Measurements from ENCODE around the gene EPB41. TPM values are rescaled to one million over a fixed set of nuclear protein-coding genes. Genes with fewer than 3 reads are reported as not detected.

The EPB41 gene
- total and polyA plus RNA-seq, 9 of the 15 experiments (the other 6 are each of a cell fraction or from before 2014, with no cell fraction given) = 3.7 to 213 (median 141) TPM

GRCh38 chr1:28902738-28903137 lies 11.6 kb upstream of the EPB41 start (continued):
- TF ChIP-seq, protein P1, sequence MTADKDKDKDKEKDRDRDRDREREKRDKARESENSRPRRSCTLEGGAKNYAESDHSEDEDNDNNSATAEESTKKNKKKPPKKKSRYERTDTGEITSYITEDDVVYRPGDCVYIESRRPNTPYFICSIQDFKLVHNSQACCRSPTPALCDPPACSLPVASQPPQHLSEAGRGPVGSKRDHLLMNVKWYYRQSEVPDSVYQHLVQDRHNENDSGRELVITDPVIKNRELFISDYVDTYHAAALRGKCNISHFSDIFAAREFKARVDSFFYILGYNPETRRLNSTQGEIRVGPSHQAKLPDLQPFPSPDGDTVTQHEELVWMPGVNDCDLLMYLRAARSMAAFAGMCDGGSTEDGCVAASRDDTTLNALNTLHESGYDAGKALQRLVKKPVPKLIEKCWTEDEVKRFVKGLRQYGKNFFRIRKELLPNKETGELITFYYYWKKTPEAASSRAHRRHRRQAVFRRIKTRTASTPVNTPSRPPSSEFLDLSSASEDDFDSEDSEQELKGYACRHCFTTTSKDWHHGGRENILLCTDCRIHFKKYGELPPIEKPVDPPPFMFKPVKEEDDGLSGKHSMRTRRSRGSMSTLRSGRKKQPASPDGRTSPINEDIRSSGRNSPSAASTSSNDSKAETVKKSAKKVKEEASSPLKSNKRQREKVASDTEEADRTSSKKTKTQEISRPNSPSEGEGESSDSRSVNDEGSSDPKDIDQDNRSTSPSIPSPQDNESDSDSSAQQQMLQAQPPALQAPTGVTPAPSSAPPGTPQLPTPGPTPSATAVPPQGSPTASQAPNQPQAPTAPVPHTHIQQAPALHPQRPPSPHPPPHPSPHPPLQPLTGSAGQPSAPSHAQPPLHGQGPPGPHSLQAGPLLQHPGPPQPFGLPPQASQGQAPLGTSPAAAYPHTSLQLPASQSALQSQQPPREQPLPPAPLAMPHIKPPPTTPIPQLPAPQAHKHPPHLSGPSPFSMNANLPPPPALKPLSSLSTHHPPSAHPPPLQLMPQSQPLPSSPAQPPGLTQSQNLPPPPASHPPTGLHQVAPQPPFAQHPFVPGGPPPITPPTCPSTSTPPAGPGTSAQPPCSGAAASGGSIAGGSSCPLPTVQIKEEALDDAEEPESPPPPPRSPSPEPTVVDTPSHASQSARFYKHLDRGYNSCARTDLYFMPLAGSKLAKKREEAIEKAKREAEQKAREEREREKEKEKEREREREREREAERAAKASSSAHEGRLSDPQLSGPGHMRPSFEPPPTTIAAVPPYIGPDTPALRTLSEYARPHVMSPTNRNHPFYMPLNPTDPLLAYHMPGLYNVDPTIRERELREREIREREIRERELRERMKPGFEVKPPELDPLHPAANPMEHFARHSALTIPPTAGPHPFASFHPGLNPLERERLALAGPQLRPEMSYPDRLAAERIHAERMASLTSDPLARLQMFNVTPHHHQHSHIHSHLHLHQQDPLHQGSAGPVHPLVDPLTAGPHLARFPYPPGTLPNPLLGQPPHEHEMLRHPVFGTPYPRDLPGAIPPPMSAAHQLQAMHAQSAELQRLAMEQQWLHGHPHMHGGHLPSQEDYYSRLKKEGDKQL (CRISPR knock-in tag; IDR thresholded peaks at IDR 0.05; ENCODE audit: borderline replicate concordance) = no peak
- TF ChIP-seq LEF1 (IDR thresholded peaks at IDR 0.05) = peak; percentile 62; the same call in 1 of the 2 replicates
- TF ChIP-seq MXI1 (IDR thresholded peaks at IDR 0.05; ENCODE audit: low read depth, low read length) = no peak
- TF ChIP-seq JUNB (CRISPR knock-in tag; conservative IDR thresholded peaks at IDR 0.05) = no peak
- TF ChIP-seq, protein P2, sequence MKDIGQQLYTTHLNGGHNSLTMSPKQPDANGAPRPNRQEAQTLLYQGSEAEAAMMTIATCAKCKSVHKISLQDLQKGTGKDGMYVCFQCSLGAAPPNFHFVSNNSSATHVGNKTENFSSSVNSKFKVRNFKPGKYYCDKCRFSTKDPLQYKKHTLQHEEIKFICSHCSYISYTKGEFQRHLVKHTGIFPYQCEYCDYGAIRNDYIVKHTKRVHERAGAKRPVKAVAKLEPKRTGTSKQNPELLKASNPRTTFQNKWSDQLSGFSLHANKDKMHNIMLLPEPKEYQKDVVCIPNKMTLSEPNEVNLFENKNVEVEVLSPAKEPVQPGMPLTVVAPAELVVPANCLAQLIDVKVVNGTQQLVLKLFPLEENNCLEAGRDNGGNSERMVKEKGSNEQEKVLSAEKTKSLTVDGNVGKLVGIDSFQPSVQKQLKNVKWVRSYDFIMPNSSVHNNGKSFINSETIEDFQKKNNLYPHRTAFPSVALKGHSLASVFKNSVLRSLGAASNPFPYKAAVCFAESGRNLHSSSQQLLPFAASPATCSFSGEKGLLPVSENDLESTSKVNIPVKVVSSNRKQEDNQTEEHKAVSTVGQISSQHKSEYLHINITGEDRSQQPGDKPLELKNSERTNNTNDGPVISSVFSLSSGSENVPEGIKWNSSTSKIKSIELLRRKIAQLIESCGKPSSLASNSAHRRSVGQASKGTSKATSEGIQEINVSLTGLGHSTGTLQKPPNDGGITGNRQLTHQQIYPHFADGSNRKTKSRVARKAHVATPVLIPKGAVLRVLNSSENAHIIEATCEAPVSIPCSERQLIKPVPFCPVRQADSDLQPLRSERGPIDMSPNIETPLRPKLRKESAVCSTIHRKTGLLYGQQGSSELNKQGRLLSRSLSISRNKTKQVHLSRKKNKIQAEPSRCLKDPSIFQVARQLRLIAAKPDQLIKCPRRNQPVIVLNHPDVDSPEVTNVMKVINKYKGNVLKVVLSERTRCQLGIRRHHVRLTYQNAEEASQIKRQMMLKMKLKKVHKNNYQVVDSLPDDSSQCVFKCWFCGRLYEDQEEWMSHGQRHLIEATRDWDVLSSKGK (CRISPR knock-in tag; IDR thresholded peaks at IDR 0.05) = no peak
- peak; percentile 45; the same call in 1 of the 2 replicates for TF ChIP-seq ESRRA (IDR thresholded peaks at IDR 0.05; ENCODE audit: borderline replicate concordance, low read depth)
- TF ChIP-seq ZNF436 (CRISPR knock-in tag; IDR thresholded peaks at IDR 0.05) = no peak
- TF ChIP-seq GTF2F1 (IDR thresholded peaks at IDR 0.05; ENCODE audit: low read depth, low read length) = no peak
- peak; percentile 53; the same call in 1 of the 2 replicates for TF ChIP-seq ATF7 (IDR thresholded peaks at IDR 0.05)
- TF ChIP-seq CBX1 (IDR thresholded peaks at IDR 0.05; ENCODE audit: low read depth) = peak; percentile 88; the same call in 1 of the 2 replicates
- TF ChIP-seq RBFOX2 (IDR thresholded peaks at IDR 0.05; ENCODE audit: low read depth, low read length) = no peak
- peak; percentile 69; the same call in 1 of the 2 replicates for TF ChIP-seq RNF2 (IDR thresholded peaks at IDR 0.05)
- no peak for TF ChIP-seq GATAD2A (IDR thresholded peaks at IDR 0.05)
- TF ChIP-seq, protein P3, sequence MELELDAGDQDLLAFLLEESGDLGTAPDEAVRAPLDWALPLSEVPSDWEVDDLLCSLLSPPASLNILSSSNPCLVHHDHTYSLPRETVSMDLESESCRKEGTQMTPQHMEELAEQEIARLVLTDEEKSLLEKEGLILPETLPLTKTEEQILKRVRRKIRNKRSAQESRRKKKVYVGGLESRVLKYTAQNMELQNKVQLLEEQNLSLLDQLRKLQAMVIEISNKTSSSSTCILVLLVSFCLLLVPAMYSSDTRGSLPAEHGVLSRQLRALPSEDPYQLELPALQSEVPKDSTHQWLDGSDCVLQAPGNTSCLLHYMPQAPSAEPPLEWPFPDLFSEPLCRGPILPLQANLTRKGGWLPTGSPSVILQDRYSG (tag; conservative IDR thresholded peaks at IDR 0.05; ENCODE audit: low read depth) = no peak
- TF ChIP-seq, protein P4, sequence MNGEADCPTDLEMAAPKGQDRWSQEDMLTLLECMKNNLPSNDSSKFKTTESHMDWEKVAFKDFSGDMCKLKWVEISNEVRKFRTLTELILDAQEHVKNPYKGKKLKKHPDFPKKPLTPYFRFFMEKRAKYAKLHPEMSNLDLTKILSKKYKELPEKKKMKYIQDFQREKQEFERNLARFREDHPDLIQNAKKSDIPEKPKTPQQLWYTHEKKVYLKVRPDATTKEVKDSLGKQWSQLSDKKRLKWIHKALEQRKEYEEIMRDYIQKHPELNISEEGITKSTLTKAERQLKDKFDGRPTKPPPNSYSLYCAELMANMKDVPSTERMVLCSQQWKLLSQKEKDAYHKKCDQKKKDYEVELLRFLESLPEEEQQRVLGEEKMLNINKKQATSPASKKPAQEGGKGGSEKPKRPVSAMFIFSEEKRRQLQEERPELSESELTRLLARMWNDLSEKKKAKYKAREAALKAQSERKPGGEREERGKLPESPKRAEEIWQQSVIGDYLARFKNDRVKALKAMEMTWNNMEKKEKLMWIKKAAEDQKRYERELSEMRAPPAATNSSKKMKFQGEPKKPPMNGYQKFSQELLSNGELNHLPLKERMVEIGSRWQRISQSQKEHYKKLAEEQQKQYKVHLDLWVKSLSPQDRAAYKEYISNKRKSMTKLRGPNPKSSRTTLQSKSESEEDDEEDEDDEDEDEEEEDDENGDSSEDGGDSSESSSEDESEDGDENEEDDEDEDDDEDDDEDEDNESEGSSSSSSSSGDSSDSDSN (IDR thresholded peaks at IDR 0.05; ENCODE audit: borderline replicate concordance in 1 of 2, low read depth in 2 of 2, low read length in 2 of 2) = no peak
- no peak for TF ChIP-seq TCF7L2 (IDR thresholded peaks at IDR 0.05; ENCODE audit: low read depth, low read length)
- peak; percentile 91 for TF ChIP-seq ARID1B (IDR thresholded peaks at IDR 0.05)
- no peak for TF ChIP-seq MAFF (IDR thresholded peaks at IDR 0.05; ENCODE audit: low read length)
